SHP77 (cell line): ENCODE measurements around the gene GALK1.

Source experiments
- DNase-seq, 2 experiments: peaks; one replicate each; lab custom pipeline; 2025; lab: John Stamatoyannopoulos, UW

Gene GALK1

DNA sequence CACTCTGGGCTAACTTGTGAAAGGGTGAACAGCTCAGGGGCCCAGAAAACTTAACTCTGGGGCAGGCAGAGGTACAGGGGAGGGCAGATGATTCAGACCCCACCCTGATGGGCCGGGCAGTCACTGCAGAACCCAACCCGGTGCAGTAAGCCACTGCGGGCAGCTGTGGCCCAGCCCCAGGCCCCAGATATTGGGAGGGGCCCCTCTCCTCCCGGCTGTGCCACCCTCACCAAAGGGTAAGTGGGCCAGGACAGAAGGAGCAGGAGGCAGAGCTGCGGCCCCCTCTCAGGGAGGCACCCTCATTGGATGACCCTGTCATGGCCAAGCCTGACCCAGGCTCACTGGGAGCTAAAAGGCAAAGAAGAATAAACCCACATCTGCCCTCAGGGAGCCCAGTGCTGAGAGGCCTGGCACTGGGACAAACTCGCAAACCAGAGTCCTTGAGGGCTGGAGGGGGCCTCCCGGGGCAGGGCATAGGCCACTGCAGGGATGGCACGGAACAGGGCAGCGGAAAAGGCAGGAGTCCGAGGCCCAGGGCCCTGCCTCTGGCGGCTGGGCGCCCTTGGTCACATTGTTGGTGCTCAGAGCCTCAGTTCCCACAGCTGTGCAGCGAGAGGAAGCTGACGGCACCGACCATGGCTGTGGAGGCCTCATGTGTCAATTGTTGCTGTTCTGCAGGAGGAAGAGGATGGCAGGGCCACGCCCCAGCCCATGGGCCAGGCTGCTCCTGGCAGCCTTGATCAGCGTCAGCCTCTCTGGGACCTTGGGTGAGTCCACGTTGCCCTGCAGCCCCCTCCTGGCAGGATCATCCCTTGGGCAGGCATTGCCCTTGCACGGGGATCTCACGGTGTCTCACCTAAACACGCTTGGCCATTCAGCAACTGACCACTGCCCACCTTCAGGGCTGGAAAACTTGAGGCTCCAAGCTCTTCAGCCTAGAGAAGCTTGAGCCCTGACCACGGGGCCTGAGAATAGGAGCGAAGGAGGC, 40.7 kb downstream of the GALK1 start:
- DNase-seq: no peak

DNA sequence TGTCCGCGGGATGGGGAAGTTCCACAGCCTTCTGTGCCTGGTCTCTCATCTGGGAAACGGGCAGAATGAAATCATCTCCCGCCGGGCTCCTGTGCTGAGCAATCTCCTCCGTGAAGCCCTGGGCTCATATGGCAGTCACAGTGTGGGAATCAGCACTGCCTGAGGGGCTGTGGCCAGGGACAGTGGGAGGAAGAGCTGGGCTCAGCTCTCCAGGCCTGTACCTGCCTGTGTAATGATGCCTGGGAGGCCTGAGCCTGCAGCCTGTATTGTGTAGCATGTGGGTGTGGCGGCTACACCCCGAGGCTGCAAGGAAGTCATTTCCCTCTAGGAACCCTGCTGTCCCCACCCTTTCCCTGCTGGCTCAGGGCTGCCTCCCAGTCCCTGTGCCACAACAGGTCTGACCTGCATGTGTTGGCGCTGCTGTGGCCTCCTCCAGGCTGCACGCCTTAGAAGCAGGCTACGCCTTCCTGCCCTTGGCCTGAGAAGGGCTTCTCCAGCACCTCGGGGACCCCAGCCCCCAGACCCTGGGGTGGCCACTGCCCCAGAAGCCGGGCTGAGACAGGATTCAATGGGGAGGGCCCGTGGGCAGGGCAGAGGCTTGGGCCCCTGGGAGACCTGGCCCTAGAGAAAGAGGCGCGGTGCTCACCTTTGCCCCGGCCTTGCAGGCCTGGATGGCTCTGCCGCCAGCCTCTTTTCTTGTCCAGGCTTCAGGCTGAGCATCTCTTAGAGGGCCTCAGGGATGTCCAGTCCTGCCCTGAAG, 41.6 kb downstream of the GALK1 start:
- no peak for DNase-seq

DNA sequence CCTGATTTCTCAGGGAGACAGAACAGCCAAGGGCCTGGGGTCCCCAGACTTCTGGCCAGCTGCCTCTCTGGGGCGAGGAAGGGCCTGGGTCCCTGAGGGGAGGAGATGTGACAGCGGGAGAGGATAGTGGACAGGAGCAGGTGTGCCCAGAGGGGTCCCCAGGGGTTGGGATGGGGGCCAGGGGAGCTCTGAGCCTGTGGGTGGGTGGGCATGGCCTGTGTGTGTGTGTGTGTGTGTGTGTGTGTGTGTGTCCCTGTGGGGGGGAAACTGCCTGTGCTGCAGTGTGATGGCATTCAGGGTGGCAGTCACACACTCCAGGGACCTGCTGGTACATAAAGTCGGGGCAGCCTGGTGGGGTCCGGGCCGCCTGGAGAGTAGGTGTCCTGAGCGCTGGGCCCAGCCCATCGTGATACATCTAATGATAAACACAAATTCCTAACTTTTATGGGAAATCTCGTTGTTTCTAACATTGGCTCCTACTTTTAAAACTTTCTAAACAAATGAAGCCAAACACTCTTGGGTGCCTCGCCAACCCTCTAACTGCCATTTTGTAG, 42.4 kb downstream of the GALK1 start:
- no peak for DNase-seq

DNA sequence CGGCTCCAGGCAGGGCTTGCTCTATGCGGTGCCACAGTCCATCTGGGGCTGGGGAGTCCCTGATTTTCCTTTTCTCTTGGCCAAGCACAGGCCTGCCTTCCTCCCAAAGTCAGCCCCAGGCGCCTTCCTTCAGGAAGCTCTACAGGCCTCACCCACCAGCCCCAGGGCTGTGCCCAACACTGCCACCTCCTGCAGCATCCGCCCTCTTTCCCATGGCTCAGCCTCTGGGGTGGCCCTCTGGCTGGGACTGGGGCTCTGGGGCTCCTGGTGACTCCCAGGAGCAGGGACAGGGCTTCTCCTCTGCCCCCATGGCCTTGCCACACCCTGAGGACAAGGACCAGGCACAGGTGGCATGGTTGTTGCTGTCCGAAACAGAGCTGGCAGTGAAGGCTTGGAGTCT, 42.9 kb downstream of the GALK1 start:
- no peak for DNase-seq

DNA sequence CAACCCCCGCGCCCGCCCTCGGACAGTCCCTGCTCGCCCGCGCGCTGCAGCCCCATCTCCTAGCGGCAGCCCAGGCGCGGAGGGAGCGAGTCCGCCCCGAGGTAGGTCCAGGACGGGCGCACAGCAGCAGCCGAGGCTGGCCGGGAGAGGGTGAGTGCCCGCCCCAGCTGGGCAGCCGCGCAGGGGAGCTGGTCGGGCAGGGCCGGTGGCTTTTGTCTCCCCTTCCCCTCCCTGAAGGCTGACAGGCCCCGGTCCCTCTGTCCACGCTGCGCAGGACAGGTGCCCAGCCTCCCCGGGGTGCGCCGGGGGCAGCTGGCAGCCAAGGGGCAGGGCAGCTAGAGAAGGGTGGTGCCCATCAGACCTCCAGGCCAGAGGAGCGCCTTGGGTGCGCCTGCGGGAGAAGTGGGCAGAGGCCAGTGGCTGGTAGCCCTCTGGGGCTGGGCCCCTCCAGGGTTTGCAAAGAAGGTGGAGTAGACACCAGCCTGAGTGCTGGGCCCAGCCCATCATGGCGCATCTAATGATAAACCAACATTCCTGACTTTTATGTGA, 43.5 kb downstream of the GALK1 start:
- no peak for DNase-seq

DNA sequence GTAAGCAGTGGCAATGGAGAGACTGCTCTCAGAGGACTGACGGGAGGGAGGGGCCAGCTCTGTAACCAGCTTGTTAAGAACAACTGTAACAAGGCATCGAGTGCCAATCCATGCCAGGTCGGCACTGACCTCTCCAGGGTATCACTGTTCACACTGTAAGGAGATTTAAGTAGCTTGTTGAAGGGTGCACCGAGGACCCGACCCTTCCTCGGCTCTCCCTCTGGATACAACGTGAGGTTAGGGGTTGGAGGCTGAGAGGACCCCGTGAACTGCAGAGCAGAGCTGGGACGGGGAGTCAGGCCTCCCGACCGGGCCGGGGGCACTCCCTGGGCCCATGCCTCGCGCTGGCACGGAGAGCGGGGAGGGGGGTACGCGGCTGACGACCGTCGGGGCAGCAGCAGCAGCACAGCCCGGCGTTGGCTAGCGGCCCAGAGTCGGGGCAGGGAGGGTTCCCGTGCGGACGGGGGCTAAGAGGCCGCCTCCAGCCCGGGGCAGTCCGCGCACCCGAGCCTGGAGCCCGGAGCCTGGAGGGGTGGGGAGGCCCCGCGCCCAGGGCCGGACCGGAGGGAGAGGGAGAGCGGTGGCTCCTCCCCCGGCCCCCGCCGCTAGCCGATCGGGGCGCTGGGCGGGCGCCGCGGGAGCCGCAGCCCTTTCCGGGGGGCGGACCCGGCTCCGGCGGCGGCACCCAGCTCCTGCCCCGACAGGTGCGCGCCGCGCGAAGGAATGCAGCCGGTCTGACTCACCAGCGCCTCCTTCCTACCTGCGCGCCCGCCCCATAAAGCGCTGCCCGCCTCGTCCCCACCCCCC, 44.1 kb downstream of the GALK1 start, which contains the start of gene ITGB4:
ITGB4 (plus strand) TSS at position 804 of the 807 bp plus-strand sequence. CDS start 3,245 bp downstream, outside the sequence.
- peak in 1 of 2 experiments; percentile 22 for DNase-seq

DNA sequence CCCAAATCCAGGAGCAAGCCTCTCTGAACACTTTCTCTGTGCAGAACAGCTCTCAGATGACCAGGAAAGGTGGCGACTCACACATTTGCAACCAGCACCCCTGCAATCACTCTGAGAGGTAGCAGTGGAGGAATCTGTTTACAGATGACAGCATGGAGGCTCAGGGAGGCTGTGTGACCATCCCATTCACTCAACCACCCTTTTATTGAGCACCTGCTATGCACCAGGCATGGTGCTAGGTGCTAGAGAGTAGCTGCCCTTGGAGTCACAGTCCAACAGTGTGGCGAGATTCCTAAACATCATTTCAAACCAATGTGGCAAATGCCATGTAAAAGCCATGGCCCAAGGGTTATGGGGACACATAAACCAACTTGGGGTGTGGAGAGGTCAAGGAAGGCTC, 45.3 kb downstream of the GALK1 start:
- DNase-seq: no peak

DNA sequence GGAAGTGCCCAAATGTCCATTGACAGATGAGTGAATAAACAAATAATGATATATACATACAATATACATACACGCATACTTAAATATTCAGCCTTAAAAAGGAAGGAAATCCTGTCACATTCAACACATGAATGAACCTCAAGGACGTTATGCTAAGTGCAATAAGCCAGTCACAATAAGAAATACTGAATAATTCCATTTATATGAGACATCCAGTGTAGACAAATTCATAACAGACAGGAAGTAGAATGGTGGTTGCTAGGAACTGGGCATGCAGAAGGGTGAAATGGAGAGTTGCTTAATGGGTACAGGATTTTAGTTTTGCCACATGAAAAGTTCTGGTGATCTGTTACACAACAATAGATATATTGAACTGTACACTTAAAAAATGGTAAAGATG, 52.5 kb downstream of the GALK1 start:
- DNase-seq: no peak
